Calu3 (cell line): ENCODE data around the gene CDK1. TPM values are rescaled to one million over a fixed set of nuclear protein-coding genes. Genes with fewer than 3 reads are reported as not detected.

ENCODE experiments used
- Bru-seq: library from RNA; stranded (reverse); fragments of 400-500 nt; gene quantifications from one replicate; lab custom pipeline; 2021; lab: Mats Ljungman, UMichigan
- BruChase-seq, 2 experiments: library from RNA; stranded (reverse); fragments of 400-500 nt; gene quantifications; one replicate each; lab custom pipeline; 2021; lab: Mats Ljungman, UMichigan
- BruUV-seq: library from RNA; stranded (reverse); fragments of 400-500 nt; replicated peaks from 2 replicates; lab custom pipeline; 2021; lab: Mats Ljungman, UMichigan
- CTCF ChIA-PET: fragments of 300-600 bp; sonication (Branson Sonifier 250); formaldehyde crosslinking; loops from one replicate; lab custom pipeline; 2022; ENCODE audit warnings: antibody characterized with exemption; lab: Charles Lee
- DNase-seq: peaks from one replicate; pipeline ENCODE4 v3.0.0; 2022
- H3K27ac Mint-ChIP-seq: one replicate; pipeline ENCODE4 v1.8.0; 2022; ENCODE audit warnings: mixed read lengths; ENCODE audit not compliant: unreplicated experiment
- H3K27me3 Mint-ChIP-seq: one replicate; pipeline ENCODE4 v1.8.0; 2022; ENCODE audit warnings: mixed read lengths; ENCODE audit not compliant: unreplicated experiment
- H3K36me3 Mint-ChIP-seq: one replicate; pipeline ENCODE4 v1.8.0; 2022; ENCODE audit warnings: mild to moderate bottlenecking, moderate library complexity, mixed read lengths; ENCODE audit not compliant: insufficient read depth, unreplicated experiment
- H3K4me1 Mint-ChIP-seq: one replicate; pipeline ENCODE4 v1.8.0; 2022; ENCODE audit warnings: mild to moderate bottlenecking, low read depth, mixed read lengths; ENCODE audit not compliant: unreplicated experiment
- H3K4me3 Mint-ChIP-seq: one replicate; pipeline ENCODE4 v1.8.0; 2022; ENCODE audit warnings: mild to moderate bottlenecking, low read depth, moderate library complexity, mixed read lengths; ENCODE audit not compliant: unreplicated experiment
- H3K9me3 Mint-ChIP-seq: one replicate; pipeline ENCODE4 v1.8.0; 2022; ENCODE audit warnings: low read depth, mixed read lengths; ENCODE audit not compliant: unreplicated experiment
- intact Hi-C: fragments of 100-400 bp; cut with micrococcal nuclease; formaldehyde crosslinking; loops from one replicate; pipeline ENCODE4 v1.10.0; 2022; ENCODE audit not compliant: unreplicated experiment
- long read RNA-seq: library from polyadenylated mRNA; stranded (forward); transcript quantifications from one replicate; pipeline ENCODE4 v2.0.0, GENCODE V29; 2022
- total RNA-seq: library from RNA; stranded (reverse); gene quantifications from 2 replicates; pipeline ENCODE4 v1.2.3, GENCODE V29; 2022
- TF ChIP-seq, protein P1 (sequence below): fragments of 200-600 bp; IDR thresholded peaks from one replicate; pipeline ENCODE4 v1.8.0; 2022; ENCODE audit warnings: antibody characterized with exemption; ENCODE audit not compliant: unreplicated experiment

CDK1 gene
- total RNA-seq: 125 and 140 TPM in 2 replicates
- percentile 98 among the genes with signal in this experiment for Bru-seq, nascent RNA
- percentile 97 among the genes with signal in this experiment for BruChase-seq, experiment 1, labeled RNA remaining after a 6-hour chase
- BruChase-seq, experiment 2, labeled RNA remaining after a 2-hour chase: percentile 97 among the genes with signal in this experiment
- long read RNA-seq, transcript CDK1-203 (8 exons, 1,913 nt): major isoform, 261 of 315 reads
- long read RNA-seq, partial matches to known transcripts: 10 of 315 reads
- long read RNA-seq, other reads (novel, unspliced or antisense): 40 of 315 reads

DNA sequence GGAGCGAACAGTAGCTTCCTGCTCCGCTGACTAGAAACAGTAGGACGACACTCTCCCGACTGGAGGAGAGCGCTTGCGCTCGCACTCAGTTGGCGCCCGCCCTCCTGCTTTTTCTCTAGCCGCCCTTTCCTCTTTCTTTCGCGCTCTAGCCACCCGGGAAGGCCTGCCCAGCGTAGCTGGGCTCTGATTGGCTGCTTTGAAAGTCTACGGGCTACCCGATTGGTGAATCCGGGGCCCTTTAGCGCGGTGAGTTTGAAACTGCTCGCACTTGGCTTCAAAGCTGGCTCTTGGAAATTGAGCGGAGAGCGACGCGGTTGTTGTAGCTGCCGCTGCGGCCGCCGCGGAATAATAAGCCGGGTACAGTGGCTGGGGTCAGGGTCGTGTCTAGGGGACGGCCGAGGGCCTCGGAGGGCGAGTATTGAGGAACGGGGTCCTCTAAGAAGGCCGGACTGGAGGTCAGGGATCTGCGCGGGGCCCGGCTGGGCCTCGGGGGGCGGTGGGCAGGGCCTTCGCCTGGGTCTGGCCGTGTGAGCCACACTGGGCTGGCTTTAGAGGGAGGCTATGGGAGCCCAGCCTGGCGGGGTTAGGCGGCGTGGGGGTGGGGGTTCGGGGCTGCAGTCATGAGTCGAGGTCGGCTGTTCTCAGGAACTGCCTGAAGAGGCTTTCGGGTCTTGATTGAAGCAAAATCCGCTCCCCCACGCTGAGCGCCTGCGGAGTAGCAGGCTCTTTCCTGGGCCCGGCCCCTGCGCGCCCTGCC is at the start of gene CDK1:
Gene CDK1 (plus strand): TSS at position 265 of the 757 bp plus-strand sequence. CDS start 1,688 bp downstream, outside the sequence.
- CTCF ChIA-PET: interaction anchor here (0.6 to 1.1 kb wide), 6 partner anchors 10 to 554 kb away, joined by 3 to 8 read pairs (median 4); no protein-coding TSS in a partner anchor
- Mint-ChIP-seq H3K27ac (peak within 1 kb of the TSS; percentile 93), H3K27me3 (no peaks in the 10 kb centered on the region), H3K36me3 (peaks cover 43% of the 10 kb centered on the region), H3K9me3 (no peaks in the 10 kb centered on the region), H3K4me1 (peaks cover 27% of the 10 kb centered on the region), H3K4me3 (peak within 1 kb of the TSS; percentile 94)
- intact Hi-C loops: no loop called here
- DNase-seq: peak; percentile 99
- no TSS peak for BruUV-seq
- TF ChIP-seq, protein P1, sequence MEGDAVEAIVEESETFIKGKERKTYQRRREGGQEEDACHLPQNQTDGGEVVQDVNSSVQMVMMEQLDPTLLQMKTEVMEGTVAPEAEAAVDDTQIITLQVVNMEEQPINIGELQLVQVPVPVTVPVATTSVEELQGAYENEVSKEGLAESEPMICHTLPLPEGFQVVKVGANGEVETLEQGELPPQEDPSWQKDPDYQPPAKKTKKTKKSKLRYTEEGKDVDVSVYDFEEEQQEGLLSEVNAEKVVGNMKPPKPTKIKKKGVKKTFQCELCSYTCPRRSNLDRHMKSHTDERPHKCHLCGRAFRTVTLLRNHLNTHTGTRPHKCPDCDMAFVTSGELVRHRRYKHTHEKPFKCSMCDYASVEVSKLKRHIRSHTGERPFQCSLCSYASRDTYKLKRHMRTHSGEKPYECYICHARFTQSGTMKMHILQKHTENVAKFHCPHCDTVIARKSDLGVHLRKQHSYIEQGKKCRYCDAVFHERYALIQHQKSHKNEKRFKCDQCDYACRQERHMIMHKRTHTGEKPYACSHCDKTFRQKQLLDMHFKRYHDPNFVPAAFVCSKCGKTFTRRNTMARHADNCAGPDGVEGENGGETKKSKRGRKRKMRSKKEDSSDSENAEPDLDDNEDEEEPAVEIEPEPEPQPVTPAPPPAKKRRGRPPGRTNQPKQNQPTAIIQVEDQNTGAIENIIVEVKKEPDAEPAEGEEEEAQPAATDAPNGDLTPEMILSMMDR: no peak

DNA sequence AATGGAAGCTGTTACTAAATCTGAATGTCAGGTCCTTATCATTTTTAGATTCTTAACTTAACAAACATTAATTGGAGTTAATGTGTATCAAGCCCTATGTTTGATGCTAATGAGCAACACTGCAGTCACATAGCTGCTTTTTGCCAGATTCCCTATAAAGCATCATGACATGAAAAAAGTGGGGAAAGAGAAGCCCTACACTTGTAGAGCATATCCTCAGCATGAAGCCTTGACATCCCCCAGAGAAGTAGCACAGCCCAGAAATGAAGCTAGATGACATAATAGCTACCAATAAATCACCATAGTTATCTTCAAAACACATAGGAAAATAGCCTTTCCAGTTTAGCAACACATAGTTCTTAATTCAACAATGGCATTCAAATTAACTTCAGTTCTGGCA is 49.2 kb upstream of the CDK1 start:
- no peaks in the 10 kb centered on the region for H3K27me3 Mint-ChIP-seq
- intact Hi-C loops: no loop called here
- TF ChIP-seq, protein P1: no peak
- peaks cover 23% of the 10 kb centered on the region for H3K36me3 Mint-ChIP-seq
- BruUV-seq: no TSS peak
- no peak overlapping the region for H3K27ac Mint-ChIP-seq
- DNase-seq: no peak
- peaks cover 19% of the 10 kb centered on the region for H3K4me1 Mint-ChIP-seq
- no peaks in the 10 kb centered on the region for H3K9me3 Mint-ChIP-seq
- CTCF ChIA-PET: no interaction called here
- no peak overlapping the region for H3K4me3 Mint-ChIP-seq

DNA sequence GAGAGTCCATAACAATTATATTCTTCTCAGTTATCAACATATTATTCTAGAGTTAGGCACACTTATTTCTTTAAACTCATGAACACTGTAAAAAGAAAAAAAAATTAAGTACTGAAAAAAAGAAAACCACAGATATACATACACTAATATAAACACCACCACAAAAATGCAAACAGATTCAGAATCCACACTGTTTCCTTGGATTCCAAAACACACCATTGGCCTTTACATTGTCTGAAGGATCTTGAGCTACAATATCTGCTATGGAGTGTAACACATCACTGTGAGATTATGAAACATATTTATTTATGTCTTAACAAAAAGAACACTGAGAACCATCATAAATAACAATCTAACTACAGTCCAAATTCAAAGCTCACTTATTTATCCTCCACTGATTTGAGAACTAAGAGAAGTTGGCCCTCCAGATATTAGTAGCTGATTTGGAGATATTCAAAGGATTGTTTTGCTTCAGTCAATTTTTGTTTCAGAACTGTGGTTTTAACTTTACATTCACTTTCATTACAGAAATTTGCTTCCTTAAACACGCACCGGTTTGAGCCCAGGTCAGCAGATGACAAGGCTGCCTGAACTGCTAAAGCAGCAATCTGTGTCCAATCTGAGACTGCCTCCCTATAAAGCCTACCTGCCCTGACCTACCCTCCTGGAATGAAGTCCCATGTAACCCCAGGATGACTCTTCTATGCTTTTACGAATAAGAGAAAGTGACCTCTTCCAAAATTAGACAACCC is 47.0 kb upstream of the CDK1 start:
- CTCF ChIA-PET: interaction anchor here (0.7 to 1.1 kb wide), 2 partner anchors 15 to 425 kb away, joined by 3 read pairs; no protein-coding TSS in a partner anchor
- Mint-ChIP-seq H3K27me3 (no peaks in the 10 kb centered on the region), H3K9me3 (no peaks in the 10 kb centered on the region), H3K27ac (peak overlapping the region; percentile 4), H3K4me3 (peak overlapping the region; percentile 80), H3K36me3 (peaks cover 23% of the 10 kb centered on the region), H3K4me1 (peaks cover 19% of the 10 kb centered on the region)
- TF ChIP-seq, protein P1: no peak
- BruUV-seq: no TSS peak
- intact Hi-C loops: no loop called here
- DNase-seq: peak; percentile 8

DNA sequence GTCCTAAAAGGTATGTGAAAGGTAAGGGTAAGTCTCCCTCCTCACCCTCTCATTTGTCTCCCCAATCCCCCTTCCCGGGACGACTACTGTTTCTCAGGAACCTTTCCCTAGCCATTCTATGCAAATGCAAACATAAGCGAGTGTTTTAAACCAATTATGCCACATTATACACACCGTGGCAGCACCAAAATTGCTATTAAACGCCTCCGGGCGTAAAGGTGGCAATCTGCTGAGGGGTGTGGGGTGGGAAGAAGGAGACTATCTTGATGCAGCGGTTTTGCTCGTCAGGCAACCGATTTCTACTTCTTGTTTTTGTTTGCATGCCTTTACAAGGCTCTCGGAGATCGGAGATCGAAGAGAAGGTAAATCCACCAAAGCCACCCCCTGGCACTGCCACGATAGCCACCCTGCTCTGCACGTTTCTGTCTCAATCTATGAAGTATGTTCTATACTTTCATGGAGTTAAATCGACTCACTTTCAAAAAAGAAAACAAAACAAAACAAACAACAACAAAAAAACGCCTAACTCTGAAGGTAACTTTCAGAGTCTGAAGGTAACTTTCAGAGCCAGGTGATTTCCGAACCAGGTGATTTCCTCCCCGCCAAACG is 46.0 kb upstream of the CDK1 start:
- intact Hi-C loops: loop anchor here (2.0 kb wide), 2 partner anchors 36 to 78 kb away; no protein-coding TSS in a partner anchor
- H3K9me3 Mint-ChIP-seq: no peaks in the 10 kb centered on the region
- BruUV-seq: no TSS peak

More for the DNA sequence above, 46.0 kb upstream of the CDK1 start:
- Mint-ChIP-seq H3K27me3 (no peaks in the 10 kb centered on the region), H3K36me3 (peaks cover 23% of the 10 kb centered on the region), H3K4me3 (peak overlapping the region; percentile 80), H3K27ac (peak overlapping the region; percentile 4), H3K4me1 (peaks cover 19% of the 10 kb centered on the region)
- TF ChIP-seq, protein P1: no peak
- peak; percentile 14 for DNase-seq
- CTCF ChIA-PET: interaction anchor here (1.6 to 1.8 kb wide), 2 partner anchors 35 to 46 kb away, joined by 5 to 6 read pairs; partner anchors contain the start of gene CDK1
